GM19328 (cell line): Measurements from ENCODE around the gene SPOCK1.
A peak's percentile ranks its signal among the peaks of the same experiment; 100 is the strongest.

Source experiments
- ATAC-seq: cut with Tn5 transposase; IDR thresholded peaks from one replicate; pipeline ENCODE4 v1.9.1; 2021; ENCODE audit warnings: mild to moderate bottlenecking, moderate library complexity; ENCODE audit not compliant: unreplicated experiment

Gene SPOCK1

GRCh38 chr5:137088175-137088574 lies 411.0 kb downstream of the SPOCK1 start:
- ATAC-seq: no peak

GRCh38 chr5:137086342-137086741 lies 412.8 kb downstream of the SPOCK1 start:
- no peak for ATAC-seq

- no peak for ATAC-seq
Observed at GRCh38 chr5:137085206-137085605, 413.9 kb downstream of the SPOCK1 start.

- no peak for ATAC-seq
Observed at GRCh38 chr5:137084016-137084415, 415.1 kb downstream of the SPOCK1 start.

DNA sequence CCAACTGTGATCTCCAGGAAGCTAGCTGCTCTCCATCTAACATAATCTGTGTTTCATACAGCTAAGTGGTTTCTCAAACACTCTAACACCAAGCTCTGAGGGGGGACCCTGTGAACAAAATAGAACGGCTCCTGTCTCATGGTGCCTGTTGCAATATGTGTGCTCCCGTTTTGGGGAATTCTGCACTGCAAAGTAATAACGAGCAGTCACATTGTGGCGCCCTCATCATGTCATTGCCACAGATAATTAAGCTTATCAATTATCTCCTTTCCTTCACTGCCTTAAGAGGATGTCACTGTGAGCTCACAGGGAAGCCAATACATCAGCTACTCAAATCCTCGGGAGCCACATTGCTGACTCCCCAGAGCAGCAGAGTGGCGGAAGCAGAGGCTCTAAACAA lies 416.2 kb downstream of the SPOCK1 start:
- no peak for ATAC-seq

GRCh38 chr5:137078171-137078665 lies 420.9 kb downstream of the SPOCK1 start:
- ATAC-seq: no peak

DNA sequence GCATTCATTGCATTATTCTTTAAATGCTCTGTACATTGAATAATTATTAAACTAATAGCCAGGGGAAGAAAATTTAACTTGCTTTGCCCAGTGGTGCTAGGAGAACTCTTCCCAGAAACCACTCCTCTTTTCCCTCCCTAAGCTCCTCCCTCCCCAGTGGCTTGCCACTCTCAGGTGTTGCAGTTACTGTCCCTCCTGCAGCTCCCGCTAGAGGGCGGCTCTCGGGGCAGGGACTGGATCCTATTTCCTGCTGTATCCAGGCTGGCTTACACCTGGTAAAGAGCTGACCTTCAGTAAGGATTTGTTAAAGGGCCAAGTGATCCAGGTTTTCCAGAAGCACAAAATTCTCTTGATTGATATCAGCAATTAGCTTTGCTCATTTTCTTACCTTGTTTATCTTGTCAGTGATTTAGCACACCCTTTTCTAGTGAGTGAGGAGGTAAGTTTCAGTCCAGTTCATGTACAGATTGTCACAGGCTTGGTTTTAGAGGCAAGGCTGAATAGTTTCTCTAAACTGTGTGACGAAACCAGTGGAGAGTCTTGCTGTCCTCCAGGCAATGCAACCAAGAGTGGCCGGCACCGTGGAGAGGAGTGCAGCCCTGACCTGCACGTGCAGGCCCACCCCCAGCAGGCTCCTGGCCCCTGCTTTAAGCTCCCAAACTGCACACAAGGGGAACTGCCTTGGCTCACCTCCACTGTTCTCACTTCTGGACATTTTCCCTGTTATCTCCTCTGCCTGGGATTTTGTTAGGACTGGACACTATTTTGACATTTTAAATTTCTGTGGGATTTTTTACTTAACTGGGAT lies 423.8 kb downstream of the SPOCK1 start:
- peak; percentile 57 for ATAC-seq

DNA sequence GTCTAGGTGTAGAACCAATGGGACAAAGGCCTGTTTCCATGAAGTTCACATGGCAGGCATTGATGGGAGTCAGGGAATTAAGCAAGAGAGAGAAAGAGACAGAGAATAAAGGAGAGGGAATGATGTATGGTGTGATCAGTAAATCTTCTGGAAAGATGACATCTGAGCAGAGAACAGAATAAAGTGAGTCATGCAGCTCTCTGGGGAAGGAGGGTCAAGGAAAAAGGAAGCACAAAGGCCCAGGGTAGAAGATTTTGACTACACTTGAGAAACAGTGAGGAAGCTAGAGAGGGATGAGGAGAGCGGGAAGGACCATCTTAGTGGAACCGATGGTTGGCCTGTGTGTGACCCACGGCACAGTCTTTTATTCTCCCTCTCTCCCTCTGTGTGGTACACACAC lies 425.9 kb downstream of the SPOCK1 start:
- no peak for ATAC-seq

- ATAC-seq: peak; percentile 61
Observed at GRCh38 chr5:137072361-137073115, 426.6 kb downstream of the SPOCK1 start.

GRCh38 chr5:137071931-137072330 lies 427.2 kb downstream of the SPOCK1 start:
- ATAC-seq: no peak

- ATAC-seq: no peak
Observed at GRCh38 chr5:137071526-137071925, 427.6 kb downstream of the SPOCK1 start.

DNA sequence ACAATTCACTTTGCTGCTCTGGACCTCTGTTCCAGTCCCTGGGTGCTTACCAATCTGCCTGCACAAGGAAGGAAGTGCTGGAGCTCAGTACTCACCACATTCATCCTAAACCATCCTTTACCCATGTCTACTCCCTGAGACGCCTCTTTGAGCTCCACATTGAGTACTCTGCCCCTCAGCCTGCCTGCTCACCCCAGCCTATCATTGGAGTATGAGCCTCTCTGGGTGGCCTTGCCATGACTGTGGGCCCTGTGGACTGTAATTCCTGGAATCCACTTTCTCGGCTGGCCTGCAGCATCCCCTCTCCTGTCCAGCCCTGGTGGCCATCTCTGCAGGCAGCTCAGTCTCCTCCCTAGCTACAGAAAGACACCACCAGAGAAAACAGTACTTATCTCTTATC lies 428.6 kb downstream of the SPOCK1 start:
- ATAC-seq: no peak

GRCh38 chr5:137069358-137069757 lies 429.8 kb downstream of the SPOCK1 start:
- no peak for ATAC-seq

DNA sequence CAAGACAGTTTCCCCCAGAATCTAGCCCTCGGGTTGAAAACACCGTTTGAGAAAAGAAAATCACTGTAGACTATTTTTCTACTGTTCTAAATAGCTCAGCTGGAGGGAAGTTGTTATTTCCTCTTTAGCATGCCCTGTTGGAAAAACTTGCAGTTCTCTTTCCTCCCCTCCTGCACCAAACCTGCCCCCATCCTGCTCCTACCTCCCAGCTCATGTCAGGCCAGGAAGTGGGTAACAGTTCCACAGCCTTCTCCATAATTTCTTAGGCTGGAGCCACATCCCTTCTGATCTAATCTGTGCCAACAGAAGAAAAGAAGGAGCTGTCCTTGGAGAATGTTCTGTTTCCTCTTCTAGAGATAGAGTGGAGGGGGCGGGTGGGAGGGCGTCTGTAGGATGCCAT lies 437.7 kb downstream of the SPOCK1 start:
- ATAC-seq: no peak

GRCh38 chr5:137058089-137058488 lies 441.0 kb downstream of the SPOCK1 start:
- ATAC-seq: no peak

DNA sequence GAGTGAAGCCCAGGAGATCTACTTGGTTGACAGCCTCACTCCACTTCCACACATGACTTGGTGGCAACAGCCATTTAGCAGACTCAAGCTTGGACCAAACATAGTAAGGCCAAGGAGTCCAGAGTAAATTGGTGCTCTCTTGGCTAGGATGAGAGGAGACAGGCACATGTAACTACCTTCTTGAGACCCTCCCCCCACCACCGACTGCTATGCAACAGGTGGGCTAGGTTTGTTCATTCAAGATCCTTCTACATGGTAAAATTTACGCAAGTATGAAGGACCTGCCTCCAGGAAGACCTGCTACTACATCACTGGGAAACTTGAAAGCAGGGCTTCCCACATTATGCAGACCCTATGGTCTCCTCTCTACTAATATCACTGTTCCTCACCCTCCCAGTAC lies 442.4 kb downstream of the SPOCK1 start:
- no peak for ATAC-seq

DNA sequence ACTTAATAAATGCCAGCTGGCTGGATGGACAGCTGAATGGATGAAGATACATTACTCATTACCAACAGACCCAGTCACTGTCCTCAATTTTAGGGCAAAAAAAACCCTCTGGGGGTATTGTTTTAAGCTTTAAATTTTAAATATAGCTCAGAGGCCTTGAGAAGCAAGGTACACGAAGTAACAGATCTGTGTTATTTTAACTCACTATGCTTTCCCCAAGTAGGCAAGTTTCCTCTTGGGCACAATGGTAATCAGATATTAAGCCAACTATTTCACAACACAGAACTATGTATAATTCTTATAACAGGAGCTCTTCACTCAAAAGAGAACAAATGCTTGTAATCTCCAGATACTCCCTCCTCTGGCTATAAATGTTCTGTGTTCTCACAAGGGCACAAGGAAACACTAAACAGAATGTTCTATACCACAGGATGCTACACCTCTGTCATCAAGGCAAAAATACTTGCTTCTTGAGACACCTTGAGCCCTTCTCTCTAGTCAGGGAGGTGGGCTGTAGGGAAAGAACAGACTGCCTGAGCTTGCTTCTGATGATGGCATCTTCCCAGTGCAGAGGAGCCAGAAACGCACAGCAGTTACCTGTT lies 443.8 kb downstream of the SPOCK1 start:
- ATAC-seq: no peak

DNA sequence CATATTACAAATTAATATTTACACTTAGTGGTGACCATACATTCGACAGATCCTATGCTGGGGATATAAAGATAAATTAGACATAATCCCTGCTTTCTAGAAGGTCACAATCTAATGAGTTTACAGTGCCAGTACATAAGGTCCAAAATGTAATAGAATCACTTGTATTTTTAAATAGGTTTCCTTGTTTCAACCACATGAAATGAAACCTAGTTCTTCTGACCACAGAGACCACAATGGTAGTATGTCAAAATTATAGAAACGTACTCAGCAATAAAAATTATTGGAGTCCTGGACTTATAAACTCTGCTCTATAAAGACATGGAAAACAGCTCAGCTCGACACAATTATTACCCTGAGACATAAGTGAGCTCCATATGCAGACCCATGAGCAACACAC lies 444.3 kb downstream of the SPOCK1 start:
- no peak for ATAC-seq

DNA sequence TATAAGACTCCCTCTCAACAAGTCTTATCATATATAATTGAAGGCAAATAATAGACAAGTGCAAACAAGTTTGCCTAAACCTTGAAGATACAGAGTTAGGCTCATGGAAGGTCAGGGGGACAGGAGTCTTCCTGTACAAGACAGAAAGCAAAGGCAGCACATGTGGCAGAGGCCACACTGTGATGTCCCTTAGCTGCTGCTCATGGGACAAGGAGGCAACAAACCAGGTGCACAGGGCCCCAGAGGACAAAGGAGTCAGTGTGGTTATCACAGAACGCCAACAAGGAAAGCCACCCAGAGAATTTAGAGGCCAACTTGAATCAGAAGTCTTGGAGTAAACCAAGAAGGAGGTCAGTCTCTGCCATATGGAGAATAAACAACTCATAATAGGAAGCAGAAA lies 444.8 kb downstream of the SPOCK1 start:
- no peak for ATAC-seq

GRCh38 chr5:137051161-137051560 lies 448.0 kb downstream of the SPOCK1 start:
- no peak for ATAC-seq

DNA sequence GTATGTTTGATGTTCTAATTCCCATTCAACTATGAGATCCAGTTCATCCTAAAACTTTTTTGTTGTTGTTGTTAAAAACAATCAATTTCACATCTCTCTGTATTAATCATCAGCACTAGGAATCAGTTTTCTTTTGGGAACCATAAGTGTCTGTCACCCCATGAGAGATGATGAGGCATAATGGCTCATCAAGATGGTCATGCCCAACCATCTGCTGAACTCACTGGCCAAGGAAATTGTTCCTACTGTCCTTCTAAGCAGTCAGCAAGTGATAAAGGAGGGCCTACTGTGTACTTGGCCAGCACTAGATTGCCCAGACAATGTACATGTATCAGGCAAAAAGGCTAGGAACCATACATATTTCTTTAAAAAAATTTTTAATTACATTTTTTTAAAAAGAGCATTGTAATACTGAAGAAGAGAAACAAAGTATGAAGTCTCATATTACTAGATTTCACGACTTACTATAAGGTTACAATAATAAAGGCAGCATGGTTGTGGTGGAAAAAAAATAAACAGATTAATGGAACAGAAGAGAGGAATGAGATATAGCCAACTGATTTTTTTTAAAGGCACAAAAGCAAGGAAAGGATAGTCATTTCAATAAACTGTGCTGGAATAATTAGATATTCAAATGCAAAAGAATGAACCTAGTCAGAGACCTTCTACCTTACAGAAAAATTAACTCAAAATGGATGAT lies 458.3 kb downstream of the SPOCK1 start:
- ATAC-seq: no peak
